ENCODE results near the gene RSPH3. TPM values are rescaled to one million over a fixed set of nuclear protein-coding genes. Genes with fewer than 3 reads are reported as not detected.

Gene RSPH3
- total RNA-seq, 4 donors from 2014 or later, result 10.1 to 13.6 (median 13.1) TPM

DNA sequence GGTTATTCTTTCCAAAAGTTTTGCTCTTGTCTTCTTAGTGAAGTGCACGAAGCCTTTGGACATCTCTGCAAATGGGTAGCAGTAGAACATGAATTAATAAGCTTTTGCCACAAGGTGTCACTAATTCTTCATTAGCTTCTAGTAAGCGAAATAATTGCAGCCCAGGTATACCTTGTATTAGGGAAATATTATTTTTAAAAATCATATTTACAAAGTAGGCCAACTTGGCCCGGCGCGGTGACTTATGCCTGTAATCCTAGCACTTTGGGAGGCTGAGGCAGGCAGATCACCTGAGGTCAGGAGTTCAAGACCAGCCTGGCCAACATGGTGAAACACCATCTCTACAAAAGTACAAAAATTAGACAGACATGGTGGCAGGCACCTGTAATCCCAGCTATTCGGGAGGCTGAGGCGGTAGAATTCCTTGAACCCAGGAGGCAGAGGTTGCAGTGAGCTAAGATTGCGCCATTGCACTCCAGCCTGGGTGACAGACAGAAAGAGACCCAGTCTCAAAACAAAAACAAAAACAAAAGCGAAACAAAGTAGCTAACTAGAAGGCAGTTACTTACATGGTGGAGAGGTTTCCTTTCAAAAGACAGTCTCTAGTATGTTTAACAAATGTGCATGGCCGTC, 8.8 kb upstream of the RSPH3 start:
- WGBS, result 71% methylated on average over 10 of the region's 10 CpGs
- Histone ChIP-seq H3K27ac (no peak overlapping the region), H3K4me3 (no peak overlapping the region), H3K9me3 (no peaks in the 10 kb centered on the region), H3K27me3 (no peaks in the 10 kb centered on the region), H3K36me3 (no peaks in the 10 kb centered on the region), H3K4me1 (peaks cover 3% of the 10 kb centered on the region)
- no peak for TF ChIP-seq POLR2A (IDR thresholded peaks at IDR 0.05)
- peak; percentile 19 to 35 for TF ChIP-seq CTCF (IDR thresholded peaks at IDR 0.05)
- no peak for DNase-seq (ENCODE audit: low spot score in 2 of 2)

DNA sequence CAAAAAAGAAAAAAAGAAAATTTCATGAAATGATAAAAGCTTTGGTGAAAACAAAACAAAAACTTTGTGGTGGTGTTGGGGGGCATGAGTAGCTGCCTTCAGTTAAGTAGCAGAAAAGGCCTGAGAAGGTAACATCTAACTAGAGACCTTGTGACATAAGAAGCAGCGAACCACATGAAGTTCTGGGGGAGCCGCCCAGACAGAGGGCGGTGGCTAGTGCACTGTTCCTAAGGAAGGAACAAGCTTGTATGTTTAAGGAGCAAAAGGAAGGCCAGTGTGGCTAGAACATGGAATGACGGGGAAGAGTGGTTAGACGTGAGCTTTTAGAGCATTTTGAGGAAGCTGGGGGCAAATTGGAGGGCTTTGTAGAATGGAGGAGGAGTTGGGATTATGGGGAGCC, 7.5 kb upstream of the RSPH3 start:
- TF ChIP-seq POLR2A (IDR thresholded peaks at IDR 0.05), result no peak
- no peak for TF ChIP-seq EP300 (IDR thresholded peaks at IDR 0.05)
- TF ChIP-seq POLR2AphosphoS5 (IDR thresholded peaks at IDR 0.05), result no peak
- no peak for TF ChIP-seq CTCF (IDR thresholded peaks at IDR 0.05)
- DNase-seq (ENCODE audit: low spot score in 2 of 2), result no peak
- 81% methylated on average over 5 of the region's 5 CpGs for WGBS
- Histone ChIP-seq H3K27me3 (no peaks in the 10 kb centered on the region), H3K9me3 (no peaks in the 10 kb centered on the region), H3K4me1 (peaks cover 3% of the 10 kb centered on the region), H3K4me3 (no peak overlapping the region), H3K36me3 (no peaks in the 10 kb centered on the region), H3K27ac (no peak overlapping the region)

- Histone ChIP-seq H3K9me3 (no peaks in the 10 kb centered on the region), H3K4me1 (peaks cover 16% of the 10 kb centered on the region), H3K4me3 (no peak overlapping the region), H3K27me3 (no peaks in the 10 kb centered on the region), H3K36me3 (no peaks in the 10 kb centered on the region), H3K27ac (no peak overlapping the region)
- no peak for DNase-seq (ENCODE audit: low spot score in 2 of 2)
- 89% methylated on average over 5 of the region's 5 CpGs for WGBS
- TF ChIP-seq POLR2AphosphoS5 (IDR thresholded peaks at IDR 0.05) (no peak), EP300 (IDR thresholded peaks at IDR 0.05) (no peak), CTCF (IDR thresholded peaks at IDR 0.05) (no peak), POLR2A (IDR thresholded peaks at IDR 0.05) (no peak)
These were observed 5.4 kb upstream of the RSPH3 start for GRCh38 chr6:159005436-159005835.

GRCh38 chr6:159004592-159004991, 4.6 kb upstream of the RSPH3 start:
- Histone ChIP-seq H3K27me3 (no peaks in the 10 kb centered on the region), H3K27ac (no peak overlapping the region), H3K9me3 (no peaks in the 10 kb centered on the region), H3K4me3 (no peak overlapping the region), H3K36me3 (no peaks in the 10 kb centered on the region), H3K4me1 (peaks cover 17% of the 10 kb centered on the region)
- no peak for DNase-seq (ENCODE audit: low spot score in 2 of 2)
- TF ChIP-seq EP300 (IDR thresholded peaks at IDR 0.05) (no peak), POLR2A (IDR thresholded peaks at IDR 0.05) (no peak), POLR2AphosphoS5 (IDR thresholded peaks at IDR 0.05) (no peak), CTCF (IDR thresholded peaks at IDR 0.05) (no peak)
- 75% methylated on average over 3 of the region's 3 CpGs for WGBS

GRCh38 chr6:159002432-159003155, 2.6 kb upstream of the RSPH3 start:
- Histone ChIP-seq H3K4me1 (peaks cover 27% of the 10 kb centered on the region), H3K9me3 (no peaks in the 10 kb centered on the region), H3K27ac (no peak overlapping the region), H3K4me3 (no peak overlapping the region), H3K27me3 (no peaks in the 10 kb centered on the region), H3K36me3 (no peaks in the 10 kb centered on the region)
- WGBS, result 72% methylated on average over 12 of the region's 12 CpGs
- no peak for TF ChIP-seq POLR2AphosphoS5 (IDR thresholded peaks at IDR 0.05)
- no peak for TF ChIP-seq EP300 (IDR thresholded peaks at IDR 0.05)
- TF ChIP-seq CTCF (IDR thresholded peaks at IDR 0.05), result no peak
- TF ChIP-seq POLR2A (IDR thresholded peaks at IDR 0.05), result no peak
- DNase-seq (ENCODE audit: low spot score in 2 of 2), result no peak

Data from suprapubic skin (tissue), 4 donors.